ENCODE data around the gene ABCC6.

- TF ChIP-seq CTCF (IDR thresholded peaks at IDR 0.05) (no peak), EZH2 (IDR thresholded peaks at IDR 0.05; ENCODE audit: borderline replicate concordance, insufficient read depth, low read depth, low read length, poor library complexity, severe bottlenecking) (no peak)
Observed at GRCh38 chr16:16102738-16103137, 120.6 kb downstream of the ABCC6 start.
